Psoas muscle (tissue), 8 donors: ENCODE results near the gene HSPA14. TPM values are rescaled to one million over a fixed set of nuclear protein-coding genes. Genes with fewer than 3 reads are reported as not detected.
"Not testable (repeated sequence)": the region's sequence is repeated elsewhere in the genome, so short reads cannot be mapped to it uniquely, and the experiment has no call there.

Source experiments
- ATAC-seq, 4 donors: fragments of 200-7000 bp; cut with Tn5 transposase; one replicate each; pipeline ENCODE4 v1.9.1; 2020; ENCODE audit warnings: moderate library complexity in 3 of 4, mild to moderate bottlenecking in 2 of 4
- DNase-seq, 2 donors: peaks; one replicate each; pipeline ENCODE4 v3.0.0-alpha.2; 2020
- H3K27ac ChIP-seq: fragments of 200-600 bp; one replicate; pipeline ENCODE4 v1.8.0; 2022
- H3K27me3 ChIP-seq, 3 donors: fragments of 200-600 bp in 1 of 3; one replicate each; pipeline versions ENCODE4 v1.6.1 to v1.8.0; 2013 to 2022; ENCODE audit warnings: low read length in 2 of 3, mild to moderate bottlenecking in 2 of 3, moderate library complexity in 1 of 3; ENCODE audit not compliant: insufficient read depth in 3 of 3
- H3K36me3 ChIP-seq, 2 donors: fragments of 200-600 bp in 1 of 2; one replicate each; pipeline versions ENCODE4 v1.6.1 to v1.8.0; 2013 to 2022; ENCODE audit warnings: low read depth in 1 of 2, mild to moderate bottlenecking in 1 of 2, moderate library complexity in 1 of 2; ENCODE audit not compliant: insufficient read depth in 1 of 2
- H3K4me1 ChIP-seq: fragments of 200-600 bp; one replicate; pipeline ENCODE4 v1.8.0; 2022
- H3K4me3 ChIP-seq: fragments of 200-600 bp; one replicate; pipeline ENCODE4 v1.8.0; 2022; ENCODE audit warnings: mild to moderate bottlenecking
- H3K9me3 ChIP-seq: fragments of 200-600 bp; one replicate; pipeline ENCODE4 v1.8.0; 2022
- CTCF ChIP-seq: fragments of 200-600 bp; IDR thresholded peaks from one replicate; pipeline ENCODE4 v1.8.0; 2022; ENCODE audit warnings: antibody characterized with exemption
- WGBS, 3 donors: extraction: QIAGEN DNeasy Blood & Tissue Kit; methylation state at CpG; one replicate each; pipeline versions ENCODE4 v1.1.6 to v1.1.7; 2013; 5-methylcytosine and 5-hydroxymethylcytosine counted together
- intact Hi-C, 2 donors: fragments of 100-400 bp; cut with DNase I; formaldehyde crosslinking; loops; one replicate each; pipeline versions ENCODE4 v1.11.0 to v1.14.2; 2022
- polyA plus RNA-seq, 3 donors: library from polyadenylated mRNA; stranded (reverse); fragments of 200-250 nt; gene quantifications; one replicate each; pipeline ENCODE4 v1.2.3, GENCODE V29; 2013
- total RNA-seq, 4 donors: library from RNA; stranded (reverse); fragmentation: NEBNext Ultra II Directional in 2 of 4; extraction: Animal tissue kit (Norgen Biotek cat#: 25700) in 2 of 4; gene quantifications; one replicate each; pipeline versions ENCODE4 v1.2.1 to v1.2.4, GENCODE V29; 2021 to 2023
- donor health status: healthy with polysubstance abuse.
- donor health status: DM: no; HTN: no; CAD: no; lungs with moderate emphysema.
- donor health status: Bipolar disorder and iron deficiency.
- donor health status: healthy.
- donor health status: DM: yes; HTN: yes; CAD: no.
- donor health status: DM: no; HTN: no; CAD: no.
- donor health status: DM: no; HTN: no; CAD: no.
- donor health status: DM: yes; HTN: yes; CAD: no.

The HSPA14 gene
- total and polyA plus RNA-seq, 7 donors: 5.5 to 29.8 (median 14.5) TPM

GRCh38 chr10:14815681-14816080, 22.4 kb upstream of the HSPA14 start:
- Histone ChIP-seq H3K9me3 (no peaks in the 10 kb centered on the region), H3K4me3 (no peak overlapping the region), H3K4me1 (no peaks in the 10 kb centered on the region), H3K27me3 (no peaks in the 10 kb centered on the region), H3K27ac (no peak overlapping the region), H3K36me3 (peaks cover 0 to 8% of the 10 kb centered on the region in 2 donors)
- DNase-seq (no peak), ATAC-seq (no peak)
- intact Hi-C loops: no loop called here
- WGBS, 3 donors: 85 to 92% (median 87%) methylated on average over 6 of the region's 6 CpGs
- no peak for TF ChIP-seq CTCF

- H3K36me3 ChIP-seq: peaks cover 0 to 18% of the 10 kb centered on the region in 2 donors
- DNase-seq, ATAC-seq, H3K27me3 ChIP-seq, H3K4me1 ChIP-seq, H3K27ac ChIP-seq, intact Hi-C loops, H3K4me3 ChIP-seq, H3K9me3 ChIP-seq: not testable (repeated sequence)
- 98 to 100% (median 100%) methylated on average over 1 to 7 of the region's 7 CpGs for WGBS, 3 donors
Measured at GRCh38 chr10:14816717-14817116, 21.4 kb upstream of the HSPA14 start.

GRCh38 chr10:14820010-14820774, 17.9 kb upstream of the HSPA14 start:
- Histone ChIP-seq H3K9me3 (no peaks in the 10 kb centered on the region), H3K36me3 (peaks cover 0 to 49% of the 10 kb centered on the region in 2 donors), H3K4me3 (no peak overlapping the region), H3K4me1 (no peaks in the 10 kb centered on the region), H3K27me3 (no peaks in the 10 kb centered on the region), H3K27ac (no peak overlapping the region)
- intact Hi-C loops: loop anchor here (5.0 to 10.0 kb wide), 2 partner anchors 278 to 315 kb away; no protein-coding TSS in a partner anchor
- no peak for ATAC-seq
- no peak for DNase-seq
- WGBS, 3 donors: 77 to 90% (median 88%) methylated on average over 10 of the region's 10 CpGs
- no peak for TF ChIP-seq CTCF

- no peaks in the 10 kb centered on the region for H3K27me3 ChIP-seq
- TF ChIP-seq CTCF: no peak
- ATAC-seq (no peak), DNase-seq (no peak)
- no peak overlapping the region for H3K4me3 ChIP-seq
- WGBS, 3 donors: 89 to 95% (median 91%) methylated on average over 5 of the region's 5 CpGs
- no peak overlapping the region for H3K27ac ChIP-seq
- intact Hi-C loops: loop anchor here (5.0 to 10.0 kb wide), 2 partner anchors 278 to 316 kb away; no protein-coding TSS in a partner anchor
- peaks cover 0 to 52% of the 10 kb centered on the region in 2 donors for H3K36me3 ChIP-seq
- H3K9me3 ChIP-seq: no peaks in the 10 kb centered on the region
- no peaks in the 10 kb centered on the region for H3K4me1 ChIP-seq
Measured at GRCh38 chr10:14820775-14821154, 17.3 kb upstream of the HSPA14 start.

- no peak for TF ChIP-seq CTCF
- Histone ChIP-seq H3K27ac (no peak overlapping the region), H3K36me3 (peaks cover 0 to 52% of the 10 kb centered on the region in 2 donors), H3K9me3 (no peaks in the 10 kb centered on the region), H3K27me3 (no peaks in the 10 kb centered on the region), H3K4me3 (no peak overlapping the region), H3K4me1 (no peaks in the 10 kb centered on the region)
- 75 to 82% (median 81%) methylated on average over 6 of the region's 6 CpGs for WGBS, 3 donors
- intact Hi-C loops: loop anchor here (5.0 to 10.0 kb wide), 2 partner anchors 280 to 317 kb away; no protein-coding TSS in a partner anchor
- no peak for DNase-seq
- ATAC-seq: no peak
Measured at GRCh38 chr10:14821635-14822375, 16.3 kb upstream of the HSPA14 start.
